ENCODE results near the gene PMS2.

PMS2 gene

DNA sequence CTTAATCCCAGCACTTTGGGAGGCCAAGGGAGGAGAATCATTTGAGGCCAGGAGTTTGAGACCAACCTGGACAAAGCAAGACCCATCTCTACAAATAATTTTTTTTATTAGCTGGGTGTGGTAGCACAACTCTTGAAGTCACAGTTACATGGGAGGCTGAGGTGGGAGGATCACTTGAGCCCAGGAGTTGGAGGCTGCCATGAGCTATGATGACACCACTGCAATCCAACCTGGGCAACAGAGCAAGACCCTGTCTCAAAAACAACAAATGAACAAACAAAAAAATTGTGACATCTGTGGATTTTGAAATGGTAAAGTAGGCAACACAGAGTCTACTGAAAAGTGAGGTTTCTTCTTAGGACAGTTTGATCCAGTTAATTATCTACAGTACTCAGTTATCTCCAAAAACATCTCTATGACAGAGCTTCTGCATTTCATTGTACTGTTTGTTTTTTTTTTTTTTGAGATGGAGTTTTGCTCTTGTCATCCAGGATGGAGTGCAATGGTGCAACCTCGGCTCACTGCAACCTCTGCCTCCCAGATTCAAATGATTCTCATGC, 19.0 kb upstream of the PMS2 start:
- Histone ChIP-seq H3K9ac (ENCODE audit: low read length) (no peak overlapping the region), H3K4me1 (ENCODE audit: low read length) (no peaks in the 10 kb centered on the region), H3K27ac (ENCODE audit: low read length) (no peak overlapping the region), H3K79me2 (ENCODE audit: low read length) (peaks cover 8% of the 10 kb centered on the region; the same call in 1 of the 2 replicates), H3K36me3 (replicated peaks; ENCODE audit: low read depth, low read length) (peaks cover 34% of the 10 kb centered on the region), H4K20me1 (ENCODE audit: insufficient read depth, low read length) (no peaks in the 10 kb centered on the region), H3K9me3 (ENCODE audit: insufficient read depth, low read length) (no peaks in the 10 kb centered on the region), H3K4me2 (ENCODE audit: low read length) (no peak overlapping the region), H2AFZ (ENCODE audit: low read depth, low read length) (no peak overlapping the region), H3K27me3 (ENCODE audit: low read depth, low read length) (no peaks in the 10 kb centered on the region), H3K4me3 (ENCODE audit: low read length) (no peak overlapping the region)
- TF ChIP-seq, protein P1, sequence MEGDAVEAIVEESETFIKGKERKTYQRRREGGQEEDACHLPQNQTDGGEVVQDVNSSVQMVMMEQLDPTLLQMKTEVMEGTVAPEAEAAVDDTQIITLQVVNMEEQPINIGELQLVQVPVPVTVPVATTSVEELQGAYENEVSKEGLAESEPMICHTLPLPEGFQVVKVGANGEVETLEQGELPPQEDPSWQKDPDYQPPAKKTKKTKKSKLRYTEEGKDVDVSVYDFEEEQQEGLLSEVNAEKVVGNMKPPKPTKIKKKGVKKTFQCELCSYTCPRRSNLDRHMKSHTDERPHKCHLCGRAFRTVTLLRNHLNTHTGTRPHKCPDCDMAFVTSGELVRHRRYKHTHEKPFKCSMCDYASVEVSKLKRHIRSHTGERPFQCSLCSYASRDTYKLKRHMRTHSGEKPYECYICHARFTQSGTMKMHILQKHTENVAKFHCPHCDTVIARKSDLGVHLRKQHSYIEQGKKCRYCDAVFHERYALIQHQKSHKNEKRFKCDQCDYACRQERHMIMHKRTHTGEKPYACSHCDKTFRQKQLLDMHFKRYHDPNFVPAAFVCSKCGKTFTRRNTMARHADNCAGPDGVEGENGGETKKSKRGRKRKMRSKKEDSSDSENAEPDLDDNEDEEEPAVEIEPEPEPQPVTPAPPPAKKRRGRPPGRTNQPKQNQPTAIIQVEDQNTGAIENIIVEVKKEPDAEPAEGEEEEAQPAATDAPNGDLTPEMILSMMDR (IDR thresholded peaks at IDR 0.05; ENCODE audit: low read depth, low read length): no peak
- TF ChIP-seq EZH2phosphoT487 (IDR thresholded peaks at IDR 0.05; ENCODE audit: low read depth): no peak

GRCh38 chr7:6026820-6027311, 18.0 kb upstream of the PMS2 start:
- H3K4me2 ChIP-seq (ENCODE audit: low read length): no peak overlapping the region
- no peak overlapping the region for H3K9ac ChIP-seq (ENCODE audit: low read length)

GRCh38 chr7:6026011-6026819, 17.4 kb upstream of the PMS2 start:
- H3K27me3 ChIP-seq (ENCODE audit: low read depth, low read length): no peaks in the 10 kb centered on the region
- H3K36me3 ChIP-seq (replicated peaks; ENCODE audit: low read depth, low read length): peaks cover 48% of the 10 kb centered on the region
- no peak overlapping the region for H3K9ac ChIP-seq (ENCODE audit: low read length)
- H3K4me2 ChIP-seq (ENCODE audit: low read length): no peak overlapping the region
- no peaks in the 10 kb centered on the region for H3K4me1 ChIP-seq (ENCODE audit: low read length)
- no peak overlapping the region for H3K4me3 ChIP-seq (ENCODE audit: low read length)
- no peaks in the 10 kb centered on the region for H3K9me3 ChIP-seq (ENCODE audit: insufficient read depth, low read length)
- TF ChIP-seq EZH2phosphoT487 (IDR thresholded peaks at IDR 0.05; ENCODE audit: low read depth): no peak
- TF ChIP-seq, protein P1 (IDR thresholded peaks at IDR 0.05; ENCODE audit: low read depth, low read length): no peak
- H4K20me1 ChIP-seq (ENCODE audit: insufficient read depth, low read length): no peaks in the 10 kb centered on the region
- 0 out of 2 replicates have a peak, but pooled peaks cover under 1% of the 10 kb centered on the region for H3K79me2 ChIP-seq (ENCODE audit: low read length)
- H2AFZ ChIP-seq (ENCODE audit: low read depth, low read length): no peak overlapping the region
- H3K27ac ChIP-seq (ENCODE audit: low read length): no peak overlapping the region

More at GRCh38 chr7:6026820-6027311, 18.0 kb upstream of the PMS2 start:
- no peak overlapping the region for H2AFZ ChIP-seq (ENCODE audit: low read depth, low read length)
- H3K27ac ChIP-seq (ENCODE audit: low read length): no peak overlapping the region
- peaks cover 44% of the 10 kb centered on the region for H3K36me3 ChIP-seq (replicated peaks; ENCODE audit: low read depth, low read length)
- TF ChIP-seq, protein P1 (IDR thresholded peaks at IDR 0.05; ENCODE audit: low read depth, low read length): no peak
- no peak for TF ChIP-seq EZH2phosphoT487 (IDR thresholded peaks at IDR 0.05; ENCODE audit: low read depth)
- H3K4me1 ChIP-seq (ENCODE audit: low read length): no peaks in the 10 kb centered on the region
- no peak overlapping the region for H3K4me3 ChIP-seq (ENCODE audit: low read length)
- no peaks in the 10 kb centered on the region for H3K27me3 ChIP-seq (ENCODE audit: low read depth, low read length)
- H3K79me2 ChIP-seq (ENCODE audit: low read length): 0 out of 2 replicates have a peak, but pooled peaks cover 6% of the 10 kb centered on the region
- no peaks in the 10 kb centered on the region for H3K9me3 ChIP-seq (ENCODE audit: insufficient read depth, low read length)
- no peaks in the 10 kb centered on the region for H4K20me1 ChIP-seq (ENCODE audit: insufficient read depth, low read length)

- Histone ChIP-seq H3K4me1 (ENCODE audit: low read length) (no peaks in the 10 kb centered on the region), H2AFZ (ENCODE audit: low read depth, low read length) (no peak overlapping the region), H3K27me3 (ENCODE audit: low read depth, low read length) (no peaks in the 10 kb centered on the region), H3K79me2 (ENCODE audit: low read length) (no peaks in the 10 kb centered on the region), H3K27ac (ENCODE audit: low read length) (no peak overlapping the region), H3K9me3 (ENCODE audit: insufficient read depth, low read length) (no peaks in the 10 kb centered on the region), H4K20me1 (ENCODE audit: insufficient read depth, low read length) (no peaks in the 10 kb centered on the region), H3K9ac (ENCODE audit: low read length) (no peak overlapping the region), H3K4me3 (ENCODE audit: low read length) (no peak overlapping the region), H3K36me3 (replicated peaks; ENCODE audit: low read depth, low read length) (peaks cover 51% of the 10 kb centered on the region), H3K4me2 (ENCODE audit: low read length) (no peak overlapping the region)
- no peak for TF ChIP-seq EZH2phosphoT487 (IDR thresholded peaks at IDR 0.05; ENCODE audit: low read depth)
- TF ChIP-seq, protein P1 (IDR thresholded peaks at IDR 0.05; ENCODE audit: low read depth, low read length): no peak
Measured at GRCh38 chr7:6023974-6024435, 15.2 kb upstream of the PMS2 start.

Measured in OCI-LY3 (cell line).